ENCODE results near the gene ZNF135.

The ZNF135 gene

GRCh38 chr19:58096884-58097283 lies 37.8 kb downstream of the ZNF135 start:
- no peak for DNase-seq

GRCh38 chr19:58097349-58097748 lies 38.3 kb downstream of the ZNF135 start:
- DNase-seq, result no peak

DNA sequence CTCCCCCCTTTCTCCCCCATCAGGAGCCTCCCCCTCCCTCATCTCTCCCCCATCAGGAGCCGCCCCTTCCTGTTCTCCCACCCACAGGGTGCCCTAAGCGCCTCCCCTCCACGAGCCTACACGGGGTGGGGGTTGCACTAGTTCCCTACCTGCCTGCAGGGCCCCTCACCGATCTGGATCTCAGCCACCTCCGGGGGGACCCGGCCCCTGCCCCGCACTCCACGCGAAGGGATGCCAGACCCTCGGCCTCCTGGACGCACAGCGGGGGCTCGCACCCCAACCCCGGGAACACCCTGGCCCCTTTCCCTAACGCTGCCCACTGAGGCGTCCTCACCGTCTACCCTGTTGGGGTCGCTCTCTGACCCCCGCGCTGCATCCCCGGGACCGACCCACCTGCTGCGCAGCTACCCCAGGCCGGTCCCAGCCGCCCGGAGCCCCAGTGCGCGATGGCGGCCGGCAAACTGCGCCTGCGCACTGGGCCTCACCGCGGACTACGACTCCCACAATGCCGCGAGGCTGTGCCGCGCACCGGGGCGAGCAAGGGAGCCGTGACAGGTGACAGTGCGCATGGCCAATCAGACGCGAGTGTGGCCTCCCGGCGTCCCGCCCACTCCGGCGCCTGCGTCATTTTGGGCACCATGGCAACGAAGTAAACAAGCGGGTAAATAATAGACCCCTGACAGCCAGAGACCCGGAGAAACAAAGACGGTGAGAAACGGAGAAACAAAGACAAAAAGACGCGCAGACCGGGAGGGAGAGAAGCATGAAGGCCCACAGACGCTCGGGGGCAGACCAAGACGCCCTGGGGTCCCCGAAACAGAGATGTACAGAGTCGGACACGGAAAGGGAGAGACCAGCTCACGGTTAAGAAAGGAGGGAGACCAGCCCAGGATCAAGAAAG lies 38.9 kb downstream of the ZNF135 start, which contains the start of gene ZSCAN18:
TSS of gene ZSCAN18 (minus strand) at position 451 of the 901 bp plus-strand sequence. CDS start 7,964 bp downstream, outside the sequence.
- DNase-seq, result peak; percentile 99

- no peak for DNase-seq
Observed at GRCh38 chr19:58098682-58098998, 39.6 kb downstream of the ZNF135 start.

DNA sequence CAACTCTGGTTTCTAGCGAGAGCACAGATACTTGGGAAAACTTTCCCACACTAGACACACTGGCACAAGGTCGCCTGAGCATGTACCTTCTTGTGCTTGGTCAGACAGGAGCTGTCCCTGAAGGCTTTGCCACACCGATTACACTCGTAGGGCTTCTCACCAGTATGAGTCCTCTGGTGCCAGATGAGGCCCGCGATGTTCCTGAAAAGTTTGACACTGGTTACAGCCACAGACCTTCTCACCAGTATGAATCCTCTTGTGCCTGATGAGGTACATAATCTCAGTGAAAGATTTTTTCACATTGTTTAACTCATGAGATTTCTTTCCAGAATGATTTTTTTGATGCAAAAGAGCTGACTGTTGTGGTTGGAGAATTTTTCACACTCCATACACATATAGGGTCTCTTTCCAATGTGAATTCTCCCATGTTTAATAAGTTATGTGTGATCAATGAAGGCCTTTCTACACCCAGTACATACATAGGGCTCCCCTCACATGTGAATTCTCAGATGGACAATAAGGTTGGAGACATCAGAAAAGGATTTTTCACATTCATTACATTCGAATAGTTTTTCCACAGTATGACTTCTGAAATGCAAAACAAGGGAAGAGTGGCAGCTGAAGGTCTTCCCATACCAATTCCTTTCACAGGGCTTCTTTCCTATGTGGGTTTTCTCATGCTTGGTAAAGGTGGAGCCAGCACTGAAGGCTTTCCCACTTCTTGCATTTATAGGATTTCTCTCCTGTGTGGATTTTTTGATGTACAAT lies 48.9 kb downstream of the ZNF135 start:
- DNase-seq, result no peak

GRCh38 chr19:58108546-58108817 lies 49.4 kb downstream of the ZNF135 start:
- DNase-seq, result no peak

DNA sequence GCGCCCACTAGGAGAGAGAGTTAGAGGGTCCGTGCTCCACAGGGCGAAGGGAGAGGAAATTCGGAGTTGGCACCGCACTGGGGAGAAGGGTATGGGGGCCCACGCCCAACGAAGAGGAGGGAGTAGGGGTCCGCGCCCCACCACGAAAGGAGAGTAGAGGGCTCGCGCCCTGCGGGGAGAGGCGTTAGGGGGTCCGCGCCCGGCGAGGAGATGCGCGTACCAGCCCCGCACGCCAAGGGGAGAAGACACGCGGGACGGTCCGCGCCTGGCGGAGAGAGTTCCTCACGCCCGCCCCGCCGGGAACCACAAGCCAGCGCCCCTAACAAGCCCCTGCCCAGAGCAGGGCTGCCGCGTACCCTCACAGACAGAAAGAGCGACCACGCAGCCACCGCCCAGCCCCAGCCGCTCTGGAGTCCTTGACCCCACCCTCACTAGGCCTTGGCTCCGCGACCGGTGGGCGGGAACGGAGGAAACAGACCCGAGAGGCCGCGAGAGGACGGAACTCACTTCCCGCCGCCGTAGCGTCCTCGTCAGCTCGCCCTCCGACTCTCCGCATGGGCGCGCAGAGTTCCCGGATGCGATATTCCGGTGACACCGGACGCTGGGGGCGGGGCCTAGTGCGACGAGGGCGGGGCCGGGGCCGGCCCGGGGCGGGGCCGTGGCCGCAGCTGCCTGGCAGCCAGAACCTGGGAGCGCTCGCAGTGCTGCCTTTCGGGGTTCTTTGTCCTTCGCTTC lies 58.9 kb downstream of the ZNF135 start:
- no peak for DNase-seq

- DNase-seq, result no peak
Observed at GRCh38 chr19:58118979-58119733, 60.1 kb downstream of the ZNF135 start.
